PC-3 (cell line): Measurements from ENCODE around the gene AGAP1. TPM values are rescaled to one million over a fixed set of nuclear protein-coding genes. Genes with fewer than 3 reads are reported as not detected.
A peak's percentile ranks its signal among the peaks of the same experiment; 100 is the strongest.

Experiments used
- ATAC-seq: fragments of 200-7000 bp; cut with Tn5 transposase; 2 replicates; pipeline ENCODE4 v1.9.1; 2020; ENCODE audit warnings: mild to moderate bottlenecking, moderate library complexity
- BruUV-seq: library from RNA; stranded (reverse); fragments of 400-500 nt; replicated peaks from 2 replicates; lab custom pipeline; 2021; lab: Mats Ljungman, UMichigan
- CTCF ChIA-PET: fragments of 300-600 bp; sonication (Branson Sonifier 250); formaldehyde crosslinking; loops from one replicate; lab custom pipeline; 2022; ENCODE audit warnings: antibody characterized with exemption; lab: Charles Lee
- POLR2A ChIA-PET: fragments of 300-600 bp; sonication (Branson Sonifier 250); formaldehyde crosslinking; loops from one replicate; lab custom pipeline; 2022; ENCODE audit warnings: antibody characterized with exemption; ENCODE audit not compliant: unreplicated experiment; lab: Charles Lee
- DNase-seq: peaks from one replicate; pipeline ENCODE4 v3.0.0-alpha.2; 2015
- H2AFZ ChIP-seq: fragments of 300-600 bp; sonication (generic); 2 replicates; pipeline ENCODE4 v1.6.0; 2016; ENCODE audit warnings: antibody characterized with exemption, low read length
- H3F3A ChIP-seq: fragments of 300-600 bp; sonication (generic); one replicate; pipeline ENCODE4 v1.6.0; 2017; ENCODE audit warnings: antibody characterized with exemption, low read length, control low read depth, mild to moderate bottlenecking; ENCODE audit not compliant: unreplicated experiment
- H3K27ac ChIP-seq: fragments of 300-600 bp; sonication (generic); 2 replicates; pipeline ENCODE4 v1.5.1; 2016; ENCODE audit warnings: mild to moderate bottlenecking, low read length
- H3K27me3 ChIP-seq: fragments of 300-600 bp; sonication (generic); 2 replicates; pipeline ENCODE4 v1.6.1; 2016; ENCODE audit warnings: low read length, mixed read lengths
- H3K36me3 ChIP-seq: fragments of 300-600 bp; sonication (generic); 2 replicates; pipeline ENCODE4 v1.6.1; 2016; ENCODE audit warnings: low read depth, mixed run types, low read length, mixed read lengths
- H3K4me1 ChIP-seq: fragments of 300-600 bp; sonication (generic); 2 replicates; pipeline ENCODE4 v1.5.1; 2016; ENCODE audit warnings: low read length; ENCODE audit not compliant: insufficient read depth
- H3K4me2 ChIP-seq: fragments of 300-600 bp; sonication (generic); 2 replicates; pipeline ENCODE4 v1.6.0; 2016; ENCODE audit warnings: low read length
- H3K4me3 ChIP-seq: fragments of 300-600 bp; sonication (generic); 2 replicates; pipeline ENCODE4 v1.5.1; 2016; ENCODE audit warnings: mild to moderate bottlenecking, low read length, mixed read lengths
- H3K79me2 ChIP-seq: fragments of 300-600 bp; sonication (generic); 2 replicates; pipeline ENCODE4 v1.6.1; 2017; ENCODE audit warnings: low read length, mixed read lengths
- H3K9ac ChIP-seq: fragments of 300-600 bp; sonication (generic); 2 replicates; pipeline ENCODE4 v1.6.0; 2016; ENCODE audit warnings: mild to moderate bottlenecking, low read length
- H3K9me2 ChIP-seq: fragments of 300-600 bp; sonication (generic); replicated peaks from 2 replicates; pipeline ENCODE4 v1.6.1; 2016; ENCODE audit warnings: mixed run types, low read length, mixed read lengths
- H3K9me3 ChIP-seq: fragments of 300-600 bp; sonication (generic); 2 replicates; pipeline ENCODE4 v1.6.1; 2016; ENCODE audit warnings: low read length, mixed read lengths
- H4K20me1 ChIP-seq: fragments of 300-600 bp; sonication (generic); 2 replicates; pipeline ENCODE4 v1.6.1; 2016; ENCODE audit warnings: low read length, mixed read lengths
- CTCF ChIP-seq: fragments of 300-600 bp; sonication (generic); conservative IDR thresholded peaks from 2 replicates; pipeline ENCODE4 v1.5.1; 2017; ENCODE audit warnings: antibody characterized with exemption, low read depth, mild to moderate bottlenecking, low read length
- EZH2 ChIP-seq: fragments of 300-600 bp; sonication (generic); IDR thresholded peaks from one replicate; pipeline ENCODE4 v1.6.1; 2017; ENCODE audit warnings: antibody characterized with exemption, mild to moderate bottlenecking, low read length; ENCODE audit not compliant: unreplicated experiment
- EZH2phosphoT487 ChIP-seq: fragments of 300-600 bp; sonication (generic); IDR thresholded peaks from 2 replicates; pipeline ENCODE4 v1.6.1; 2018; ENCODE audit warnings: mild to moderate bottlenecking, antibody characterized with exemption, low read length, borderline replicate concordance
- intact Hi-C: fragments of 100-400 bp; cut with micrococcal nuclease; formaldehyde crosslinking; loops from 2 replicates; pipeline ENCODE4 v1.9.0; 2023
- total RNA-seq: library from RNA; depleted of rRNA; stranded (reverse); fragments of >200 nt; gene quantifications from 2 replicates; pipeline ENCODE4 v1.2.3, GENCODE V29; 2014

AGAP1 gene
- total RNA-seq, 1 experiment from 2014 or later = 31.0 TPM

- no peaks in the 10 kb centered on the region for H3K27me3 ChIP-seq
Observed at GRCh38 chr2:235883675-235884074, 389.8 kb downstream of the AGAP1 start.

GRCh38 chr2:235889302-235889630, 395.4 kb downstream of the AGAP1 start:
- no peak for DNase-seq
- no peaks in the 10 kb centered on the region for H3K9me3 ChIP-seq
- POLR2A ChIA-PET = no interaction called here
- peaks cover 3% of the 10 kb centered on the region for H3K36me3 ChIP-seq
- H2AFZ ChIP-seq = no peak overlapping the region
- H3K4me1 ChIP-seq = no peaks in the 10 kb centered on the region
- H3K27me3 ChIP-seq = no peaks in the 10 kb centered on the region
- H3K4me3 ChIP-seq = no peak overlapping the region
- no peak overlapping the region for H3K9ac ChIP-seq
- intact Hi-C loops = no loop called here
- no peak overlapping the region for H3K4me2 ChIP-seq
- TF ChIP-seq CTCF (no peak), EZH2 (no peak), EZH2phosphoT487 (no peak)
- no peaks in the 10 kb centered on the region for H3F3A ChIP-seq
- H4K20me1 ChIP-seq = no peaks in the 10 kb centered on the region
- CTCF ChIA-PET = no interaction called here
- H3K79me2 ChIP-seq = no peaks in the 10 kb centered on the region
- no peaks in the 10 kb centered on the region for H3K9me2 ChIP-seq
- no peak overlapping the region for H3K27ac ChIP-seq
- no TSS peak for BruUV-seq
- no peak for ATAC-seq

More at GRCh38 chr2:235883675-235884074, 389.8 kb downstream of the AGAP1 start:
- DNase-seq (no peak), ATAC-seq (no peak)
- Histone ChIP-seq H3K27ac (no peak overlapping the region), H3K4me1 (no peaks in the 10 kb centered on the region), H3K36me3 (peaks cover 5% of the 10 kb centered on the region), H3K79me2 (no peaks in the 10 kb centered on the region), H3K9me3 (no peaks in the 10 kb centered on the region), H2AFZ (no peak overlapping the region), H3F3A (no peaks in the 10 kb centered on the region), H3K9ac (no peak overlapping the region), H3K4me2 (no peak overlapping the region), H4K20me1 (no peaks in the 10 kb centered on the region), H3K9me2 (no peaks in the 10 kb centered on the region), H3K4me3 (no peak overlapping the region)
- TSS peak; percentile 6 for BruUV-seq
- ChIA-PET CTCF (no interaction called here), POLR2A (no interaction called here)
- intact Hi-C loops = no loop called here
- TF ChIP-seq EZH2phosphoT487 (no peak), EZH2 (no peak), CTCF (no peak)

GRCh38 chr2:235893129-235893698, 399.4 kb downstream of the AGAP1 start:
- ATAC-seq (no peak), DNase-seq (no peak)
- intact Hi-C loops = no loop called here
- TF ChIP-seq EZH2phosphoT487 (no peak), EZH2 (no peak), CTCF (no peak)
- H3K4me2 ChIP-seq = no peak overlapping the region
- no TSS peak for BruUV-seq
- ChIA-PET CTCF (no interaction called here), POLR2A (no interaction called here)
- H3K9me2 ChIP-seq = no peaks in the 10 kb centered on the region
- no peak overlapping the region for H2AFZ ChIP-seq
- H3F3A ChIP-seq = no peaks in the 10 kb centered on the region
- peaks cover 21% of the 10 kb centered on the region for H3K36me3 ChIP-seq
- H3K9me3 ChIP-seq = no peaks in the 10 kb centered on the region
- no peaks in the 10 kb centered on the region for H4K20me1 ChIP-seq
- H3K4me1 ChIP-seq = no peaks in the 10 kb centered on the region
- no peak overlapping the region for H3K27ac ChIP-seq
- H3K79me2 ChIP-seq = no peaks in the 10 kb centered on the region
- no peak overlapping the region for H3K4me3 ChIP-seq
- H3K9ac ChIP-seq = no peak overlapping the region
- no peaks in the 10 kb centered on the region for H3K27me3 ChIP-seq
